GM18870 (cell line): ENCODE results near the gene NAV1.
"Not testable (repeated sequence)": the region's sequence is repeated elsewhere in the genome, so short reads cannot be mapped to it uniquely, and the experiment has no call there.

Source experiments
- ATAC-seq: cut with Tn5 transposase; IDR thresholded peaks from one replicate; pipeline ENCODE4 v1.9.1; 2021; ENCODE audit warnings: moderate library complexity; ENCODE audit not compliant: unreplicated experiment

Gene NAV1

GRCh38 chr1:201545851-201546492 is 7.0 kb downstream of the NAV1 start:
- ATAC-seq = no peak

GRCh38 chr1:201549522-201549921 is 10.6 kb downstream of the NAV1 start:
- not testable (repeated sequence) for ATAC-seq

- no peak for ATAC-seq
Observed at GRCh38 chr1:201551096-201551495, 12.2 kb downstream of the NAV1 start.

GRCh38 chr1:201551877-201552731 is 13.2 kb downstream of the NAV1 start:
- ATAC-seq = no peak

GRCh38 chr1:201552941-201553351 is 14.0 kb downstream of the NAV1 start:
- no peak for ATAC-seq

GRCh38 chr1:201553496-201554189 is 14.7 kb downstream of the NAV1 start:
- no peak for ATAC-seq

- no peak for ATAC-seq
Observed at GRCh38 chr1:201554190-201554600, 15.3 kb downstream of the NAV1 start.

- ATAC-seq = no peak
Observed at GRCh38 chr1:201554789-201555592, 16.1 kb downstream of the NAV1 start.

- ATAC-seq = no peak
Observed at GRCh38 chr1:201555593-201555945, 16.6 kb downstream of the NAV1 start.

GRCh38 chr1:201556841-201557571 is 18.1 kb downstream of the NAV1 start:
- no peak for ATAC-seq

GRCh38 chr1:201557572-201557958 is 18.6 kb downstream of the NAV1 start:
- ATAC-seq = no peak

GRCh38 chr1:201559679-201560162 is 20.8 kb downstream of the NAV1 start:
- ATAC-seq = no peak

- ATAC-seq = no peak
Observed at GRCh38 chr1:201560328-201561194, 21.6 kb downstream of the NAV1 start.

GRCh38 chr1:201561195-201561564 is 22.3 kb downstream of the NAV1 start:
- no peak for ATAC-seq

- ATAC-seq = no peak
Observed at GRCh38 chr1:201561601-201562000, 22.7 kb downstream of the NAV1 start.

GRCh38 chr1:201562257-201562656 is 23.3 kb downstream of the NAV1 start:
- ATAC-seq = no peak

GRCh38 chr1:201562659-201563405 is 23.9 kb downstream of the NAV1 start:
- ATAC-seq = no peak

GRCh38 chr1:201563406-201563780 is 24.5 kb downstream of the NAV1 start:
- ATAC-seq = no peak

GRCh38 chr1:201563941-201564340 is 25.0 kb downstream of the NAV1 start:
- no peak for ATAC-seq
